ENCODE data around the gene WDR74. TPM values are rescaled to one million over a fixed set of nuclear protein-coding genes. Genes with fewer than 3 reads are reported as not detected.

The WDR74 gene
- total and polyA plus RNA-seq, 2 of the 13 experiments (the other 11 are each of a cell fraction or from before 2014, with no cell fraction given) = 77.0 to 83.3 TPM

GRCh38 chr11:62855571-62856332, 16.4 kb upstream of the WDR74 start (continued):
- TF ChIP-seq TRIM22 (IDR thresholded peaks at IDR 0.05) (no peak), ZFP41 (CRISPR knock-in tag; IDR thresholded peaks at IDR 0.05; ENCODE audit: borderline replicate concordance) (peak; percentile 46; the same call in 1 of the 2 replicates), AHR (CRISPR knock-in tag; IDR thresholded peaks at IDR 0.05) (peak; percentile 93; the same call in 1 of the 2 replicates), ERF (CRISPR knock-in tag; IDR thresholded peaks at IDR 0.05) (peak; percentile 95), ATF4 (CRISPR knock-in tag; IDR thresholded peaks at IDR 0.05) (peak in 1 of 2 experiments; percentile 68; a peak in 1 of 4 replicates), SMAD9 (CRISPR knock-in tag; IDR thresholded peaks at IDR 0.05) (peak; percentile 97), KDM2A (CRISPR knock-in tag; IDR thresholded peaks at IDR 0.05; ENCODE audit: borderline replicate concordance, low read depth) (peak; percentile 91), ZC3H13 (CRISPR knock-in tag; IDR thresholded peaks at IDR 0.05) (peak; percentile 85), CHD4 (IDR thresholded peaks at IDR 0.05; ENCODE audit: borderline replicate concordance, low read length) (no peak), MNT (IDR thresholded peaks at IDR 0.05) (peak; percentile 90), ZBTB40 (IDR thresholded peaks at IDR 0.05) (no peak; the same call in 1 of the 2 replicates), ZBTB40 (CRISPR knock-in tag; IDR thresholded peaks at IDR 0.05) (peak; percentile 90), HIC2 (CRISPR knock-in tag; IDR thresholded peaks at IDR 0.05; ENCODE audit: low read depth) (peak; percentile 73; the same call in 1 of the 2 replicates)

Measured in HepG2 (cell line).